Uterus (tissue), 4 donors: ENCODE data around the gene TRAF3. TPM values are rescaled to one million over a fixed set of nuclear protein-coding genes. Genes with fewer than 3 reads are reported as not detected.
"Not testable (repeated sequence)": the region's sequence is repeated elsewhere in the genome, so short reads cannot be mapped to it uniquely, and the experiment has no call there.

ENCODE experiments used
- DNase-seq, 2 donors: peaks; one replicate each; pipeline ENCODE4 v3.0.0-alpha.2; 2019 to 2020
- H3K27ac ChIP-seq, 2 donors: fragments of 200-600 bp; sonication (generic); 1 replicate in 1 of 2; 2 replicates in 1 of 2; pipeline ENCODE4 v1.5.1; 2016 to 2018
- H3K27me3 ChIP-seq, 2 donors: fragments of 200-600 bp; sonication (generic); one replicate each; pipeline ENCODE4 v1.5.1; 2018 to 2019; ENCODE audit warnings: control low read depth in 1 of 2
- H3K36me3 ChIP-seq, 2 donors: fragments of 200-600 bp; sonication (generic); one replicate each; pipeline ENCODE4 v1.5.1; 2019; ENCODE audit warnings: control low read depth in 1 of 2
- H3K4me1 ChIP-seq, 2 donors: fragments of 200-600 bp; sonication (generic); one replicate each; pipeline ENCODE4 v1.5.1; 2018 to 2019; ENCODE audit warnings: control low read depth in 1 of 2
- H3K4me3 ChIP-seq, 2 donors: fragments of 200-600 bp; sonication (generic); 1 replicate in 1 of 2; 2 replicates in 1 of 2; pipeline ENCODE4 v1.5.1; 2018 to 2019; ENCODE audit warnings: mild to moderate bottlenecking in 1 of 2
- H3K9me3 ChIP-seq, 2 donors: fragments of 200-600 bp; sonication (generic); one replicate each; pipeline ENCODE4 v1.5.1; 2019; ENCODE audit warnings: control low read depth in 1 of 2
- POLR2A ChIP-seq, 2 donors: fragments of 450-650 bp; IDR thresholded peaks; one replicate each; pipeline ENCODE4 v1.6.1; 2016; ENCODE audit warnings: antibody characterized with exemption in 2 of 2, mild to moderate bottlenecking in 1 of 2, moderate library complexity in 1 of 2
- intact Hi-C: fragments of 100-400 bp; cut with DNase I; formaldehyde crosslinking; loops from one replicate; pipeline ENCODE4 v1.15.1; 2023; ENCODE audit warnings: low total_unique reads
- total RNA-seq, 4 donors: library from RNA; depleted of rRNA in 3 of 4; stranded (reverse); fragments of >200 nt in 3 of 4; gene quantifications; one replicate each; pipeline versions ENCODE4 v1.1.0 to v1.2.4, GENCODE V29; 2014 to 2023
- TF ChIP-seq, protein P1 (sequence below), 4 experiments: fragments of 200-600 bp in 2 of 4; fragments of 450-650 bp in 2 of 4; sonication (generic) in 2 of 4; IDR thresholded peaks; one replicate each; pipeline ENCODE4 v1.5.1; 2016 to 2019; ENCODE audit warnings: antibody characterized with exemption in 4 of 4, mild to moderate bottlenecking in 2 of 4, moderate library complexity in 1 of 4
- donor health status: DM: yes; HTN: yes; CAD: no.

The TRAF3 gene
- total RNA-seq, 4 donors from 2014 or later = 7.4 to 33.1 (median 22.1) TPM

DNA sequence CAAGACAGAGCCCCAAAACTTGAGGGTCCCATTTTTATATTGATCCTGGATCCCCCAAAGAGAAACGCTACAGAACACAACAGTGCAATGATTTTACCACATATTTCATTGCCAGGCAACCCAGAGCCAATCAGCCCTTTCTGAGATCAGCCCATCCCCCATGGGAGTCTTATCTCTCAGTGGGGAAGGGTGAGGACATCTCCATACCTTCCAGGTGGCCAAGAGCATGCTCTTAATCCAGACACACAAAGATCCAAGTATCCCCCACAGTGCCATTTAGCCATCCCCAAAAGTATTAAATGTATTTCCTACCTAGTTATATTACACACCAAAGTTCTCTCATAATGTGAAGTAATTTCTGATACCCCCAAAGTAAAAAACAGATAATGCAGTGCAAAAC, 82.7 kb downstream of the TRAF3 start:
- H3K27me3 ChIP-seq = no peaks in the 10 kb centered on the region
- H3K36me3 ChIP-seq = no peaks in the 10 kb centered on the region
- DNase-seq = no peak
- no peak overlapping the region for H3K27ac ChIP-seq
- intact Hi-C loops = no loop called here
- no peaks in the 10 kb centered on the region for H3K4me1 ChIP-seq
- TF ChIP-seq POLR2A (IDR thresholded peaks at IDR 0.05) = no peak
- TF ChIP-seq, protein P1, sequence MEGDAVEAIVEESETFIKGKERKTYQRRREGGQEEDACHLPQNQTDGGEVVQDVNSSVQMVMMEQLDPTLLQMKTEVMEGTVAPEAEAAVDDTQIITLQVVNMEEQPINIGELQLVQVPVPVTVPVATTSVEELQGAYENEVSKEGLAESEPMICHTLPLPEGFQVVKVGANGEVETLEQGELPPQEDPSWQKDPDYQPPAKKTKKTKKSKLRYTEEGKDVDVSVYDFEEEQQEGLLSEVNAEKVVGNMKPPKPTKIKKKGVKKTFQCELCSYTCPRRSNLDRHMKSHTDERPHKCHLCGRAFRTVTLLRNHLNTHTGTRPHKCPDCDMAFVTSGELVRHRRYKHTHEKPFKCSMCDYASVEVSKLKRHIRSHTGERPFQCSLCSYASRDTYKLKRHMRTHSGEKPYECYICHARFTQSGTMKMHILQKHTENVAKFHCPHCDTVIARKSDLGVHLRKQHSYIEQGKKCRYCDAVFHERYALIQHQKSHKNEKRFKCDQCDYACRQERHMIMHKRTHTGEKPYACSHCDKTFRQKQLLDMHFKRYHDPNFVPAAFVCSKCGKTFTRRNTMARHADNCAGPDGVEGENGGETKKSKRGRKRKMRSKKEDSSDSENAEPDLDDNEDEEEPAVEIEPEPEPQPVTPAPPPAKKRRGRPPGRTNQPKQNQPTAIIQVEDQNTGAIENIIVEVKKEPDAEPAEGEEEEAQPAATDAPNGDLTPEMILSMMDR (IDR thresholded peaks at IDR 0.05) = no peak
- H3K9me3 ChIP-seq = peaks cover 0 to 8% of the 10 kb centered on the region in 2 donors
- H3K4me3 ChIP-seq = no peak overlapping the region

DNA sequence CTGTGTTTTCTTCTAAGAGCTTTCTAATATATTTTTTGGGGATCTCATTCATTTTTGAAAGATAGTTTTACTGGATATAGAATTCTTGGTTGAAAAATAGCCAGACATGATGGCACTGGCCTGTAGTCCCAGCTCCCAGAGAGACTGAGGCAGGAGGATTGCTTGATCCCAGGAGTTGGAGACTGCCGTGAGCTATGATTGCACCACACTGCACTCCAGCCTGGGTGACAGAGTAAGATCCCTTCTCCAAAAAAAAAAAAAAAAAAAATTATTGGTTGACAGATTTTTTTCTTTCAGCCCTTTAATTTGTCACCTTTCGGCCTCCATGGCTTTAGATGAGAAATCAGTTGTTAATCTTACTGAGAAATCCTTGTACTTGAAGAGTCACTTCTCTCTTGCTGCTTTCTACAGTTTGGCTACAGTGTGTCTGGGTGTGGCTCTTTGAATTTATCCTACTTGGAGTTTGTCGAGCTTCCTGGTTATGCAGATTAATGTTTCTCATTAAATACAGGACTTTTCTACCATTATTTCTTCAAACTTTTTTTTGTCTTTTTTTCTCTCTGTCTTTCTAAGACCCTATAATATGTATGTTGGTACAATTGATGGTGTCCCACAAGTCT, 85.0 kb downstream of the TRAF3 start:
- no peak overlapping the region for H3K4me3 ChIP-seq
- no peaks in the 10 kb centered on the region for H3K4me1 ChIP-seq
- no peaks in the 10 kb centered on the region for H3K36me3 ChIP-seq
- H3K27me3 ChIP-seq = no peaks in the 10 kb centered on the region
- no peak for DNase-seq
- TF ChIP-seq, protein P1 (IDR thresholded peaks at IDR 0.05) = no peak
- TF ChIP-seq POLR2A (IDR thresholded peaks at IDR 0.05) = no peak
- no peak overlapping the region for H3K27ac ChIP-seq
- intact Hi-C loops = no loop called here
- H3K9me3 ChIP-seq = peaks cover 0 to 8% of the 10 kb centered on the region in 2 donors

DNA sequence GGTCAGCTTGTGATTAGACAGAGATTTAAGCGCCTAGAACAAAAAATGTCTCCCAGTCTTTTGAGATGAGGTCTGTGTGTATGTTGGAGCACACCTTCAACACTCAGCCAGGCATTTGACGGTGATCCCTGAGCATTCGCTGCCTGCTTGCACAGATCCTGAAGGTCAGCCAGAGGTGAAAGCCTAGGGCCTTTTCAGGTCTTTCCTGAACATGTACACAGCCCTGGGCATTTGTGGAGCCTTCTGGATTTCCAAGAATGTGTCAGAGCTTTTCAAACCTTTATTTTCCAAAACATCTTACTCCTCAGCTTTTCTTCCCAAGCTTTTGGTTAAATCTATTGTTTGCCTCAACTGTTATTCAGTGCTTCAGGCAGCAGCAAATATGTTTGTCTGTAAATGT, 86.1 kb downstream of the TRAF3 start:
- TF ChIP-seq POLR2A (IDR thresholded peaks at IDR 0.05) = no peak
- TF ChIP-seq, protein P1 (IDR thresholded peaks at IDR 0.05) = no peak
- Histone ChIP-seq H3K27me3 (no peaks in the 10 kb centered on the region), H3K36me3 (no peaks in the 10 kb centered on the region), H3K9me3 (peaks cover 0 to 8% of the 10 kb centered on the region in 2 donors), H3K4me3 (no peak overlapping the region), H3K4me1 (no peaks in the 10 kb centered on the region), H3K27ac (no peak overlapping the region)
- intact Hi-C loops = no loop called here
- DNase-seq = no peak

DNA sequence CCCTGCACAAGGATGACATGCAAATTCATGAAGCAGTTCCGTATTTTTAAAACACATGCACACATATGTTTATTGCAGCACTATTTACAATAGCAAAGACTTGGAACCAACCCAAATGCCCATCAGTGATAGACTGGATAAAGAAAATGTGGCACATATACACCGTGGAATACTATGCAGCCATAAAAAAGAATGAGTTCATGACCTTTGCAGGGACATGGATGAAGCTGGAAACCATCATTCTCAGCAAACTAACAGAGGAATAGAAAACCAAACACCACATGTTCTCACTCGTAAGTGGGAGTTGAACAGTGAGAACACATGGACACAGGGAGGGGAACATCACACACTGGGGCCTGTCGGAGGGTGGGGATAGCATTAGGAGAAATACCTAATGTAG, 88.7 kb downstream of the TRAF3 start:
- intact Hi-C loops, DNase-seq, H3K27ac ChIP-seq: not testable (repeated sequence)

DNA sequence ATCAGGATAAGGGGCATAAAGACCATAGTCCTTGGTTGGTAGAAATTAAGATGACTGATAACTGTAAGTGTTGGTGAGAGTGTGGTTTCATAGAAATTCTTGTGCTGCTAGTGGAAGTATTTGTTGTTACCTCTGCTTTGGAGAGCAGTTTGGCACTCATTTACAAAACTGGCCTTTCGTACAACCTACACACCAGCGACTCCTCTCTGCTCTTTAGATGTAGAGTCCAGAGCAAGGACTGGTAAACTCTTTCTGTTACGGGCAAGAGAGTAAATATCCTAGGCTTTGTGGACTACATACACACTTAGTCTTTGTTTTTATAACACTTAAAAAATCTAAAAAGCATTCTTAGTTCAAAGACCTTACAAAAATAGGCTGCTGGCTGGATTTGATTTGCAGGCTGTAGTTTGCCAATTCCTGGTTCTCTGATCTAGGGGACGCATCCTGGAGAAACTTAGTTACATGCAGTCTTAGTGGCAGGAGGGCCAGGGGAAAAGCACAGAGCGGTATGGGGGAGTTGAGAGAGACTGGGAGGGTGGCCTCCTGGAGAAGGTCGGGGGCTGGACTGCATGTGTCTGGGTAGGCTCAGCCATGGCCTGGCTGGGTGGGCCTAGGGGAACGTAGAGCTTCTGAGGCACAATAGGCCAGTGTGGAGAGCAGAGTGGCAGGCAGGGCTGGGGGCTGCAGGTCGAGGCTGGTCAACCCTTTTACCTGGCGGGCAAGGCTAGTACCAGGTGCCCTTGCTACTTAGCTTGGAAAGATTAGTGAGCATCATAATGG, 89.9 kb downstream of the TRAF3 start:
- Histone ChIP-seq H3K36me3 (no peaks in the 10 kb centered on the region), H3K4me1 (no peaks in the 10 kb centered on the region), H3K27me3 (no peaks in the 10 kb centered on the region), H3K27ac (no peak overlapping the region), H3K4me3 (no peak overlapping the region), H3K9me3 (no peaks in the 10 kb centered on the region)
- DNase-seq = no peak
- TF ChIP-seq, protein P1 (IDR thresholded peaks at IDR 0.05) = no peak
- no peak for TF ChIP-seq POLR2A (IDR thresholded peaks at IDR 0.05)
- intact Hi-C loops = no loop called here

More for the DNA sequence above, 88.7 kb downstream of the TRAF3 start:
- not testable (repeated sequence) for H3K4me3 ChIP-seq, H3K9me3 ChIP-seq, H3K36me3 ChIP-seq, H3K27me3 ChIP-seq, H3K4me1 ChIP-seq
